Measurements from ENCODE around the gene PTGER1. TPM values are rescaled to one million over a fixed set of nuclear protein-coding genes. Genes with fewer than 3 reads are reported as not detected.
A peak's percentile ranks its signal among the peaks of the same experiment; 100 is the strongest.

Gene PTGER1
- total and polyA plus RNA-seq, 2 of the 13 experiments (the other 11 are each of a cell fraction or from before 2014, with no cell fraction given) = 0.13 TPM; not detected in 1

- intact Hi-C loops (cut with micrococcal nuclease; ENCODE audit: unreplicated experiment) (no loop called here), in situ Hi-C loops (cut with HindIII; ENCODE audit: extremely low pct_ligation_motif_present, low pct_unique_long_range_greater_than_20kb) (no loop called here)
- CTCF ChIA-PET (ENCODE audit: low intra/inter-chr PET ratio, low total read pairs) = no interaction called here
- Histone ChIP-seq H3K27me3 (ENCODE audit: control insufficient read depth in 1 of 2, insufficient read depth in 2 of 2, low read length in 2 of 2) (no peaks in the 10 kb centered on the region; a peak in 1 of 5 replicates), H2AFZ (ENCODE audit: low read length) (no peak overlapping the region), H3K9me3 (ENCODE audit: low read length) (no peaks in the 10 kb centered on the region), H3K9ac (ENCODE audit: insufficient read depth, low read depth, low read length) (no peak overlapping the region), H3K4me3 (replicated peaks in 1 of 3; ENCODE audit: insufficient read depth in 1 of 3, low read depth in 2 of 3, low read length in 3 of 3) (no peak overlapping the region), H3K36me3 (replicated peaks in 1 of 2; ENCODE audit: control insufficient read depth in 1 of 2, insufficient read depth in 2 of 2, low read length in 2 of 2) (peaks cover 0 to 2% of the 10 kb centered on the region in 2 experiments), H3K79me2 (ENCODE audit: insufficient read depth, low read length) (no peaks in the 10 kb centered on the region), H4K20me1 (ENCODE audit: insufficient read depth, low read length) (no peaks in the 10 kb centered on the region), H3K4me1 (ENCODE audit: insufficient read depth, low read length) (peaks cover 20% of the 10 kb centered on the region), H3K4me2 (ENCODE audit: low read depth, low read length) (0 out of 2 replicates have a peak overlapping the region, but pooled peaks have one; percentile 42), H3K27ac (ENCODE audit: extremely low read length, insufficient read depth, low read length) (no peak overlapping the region)
- POLR2A ChIA-PET = interaction anchor here (1.0 kb wide), 1 partner anchor 47 kb away, joined by 3 read pairs; the partner anchor contains the start of gene DNAJB1
- no peak for DNase-seq (ENCODE audit: low spot score)
- 91% methylated on average over 44 of the region's 46 CpGs for WGBS (ENCODE audit: low lambda C conversion rate)
- ATAC-seq = no peak
- peak; percentile 48; the same call in 1 of the 2 replicates for TF ChIP-seq PCBP1 (IDR thresholded peaks at IDR 0.05; ENCODE audit: borderline replicate concordance, low read depth, low read length)
- TF ChIP-seq, protein P1, sequence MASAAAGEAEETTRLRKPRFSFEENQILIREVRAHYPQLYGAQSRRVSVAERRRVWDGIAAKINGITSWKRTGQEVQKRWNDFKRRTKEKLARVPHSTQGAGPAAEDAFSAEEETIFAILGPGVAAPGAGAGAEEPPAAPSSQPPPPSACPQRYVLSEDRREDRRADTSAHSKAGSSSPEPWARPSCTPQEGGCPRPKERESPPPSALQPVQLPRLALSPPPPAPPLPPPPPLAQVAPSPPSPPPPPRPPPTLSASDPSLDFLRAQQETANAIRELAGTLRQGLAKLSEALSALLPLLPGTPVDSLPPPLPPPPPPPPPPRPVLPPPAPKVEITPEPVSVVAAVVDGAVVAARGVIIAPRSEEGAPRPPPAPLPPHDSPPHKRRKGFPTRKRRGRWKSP (CRISPR knock-in tag; IDR thresholded peaks at IDR 0.05) = no peak
- FAIRE-seq = no peak
- BruUV-seq (replicated peaks) = no TSS peak
Observed at GRCh38 chr19:14471436-14472187, 3.5 kb downstream of the PTGER1 start.

GRCh38 chr19:14470031-14470876, 4.9 kb downstream of the PTGER1 start:
- Histone ChIP-seq H3K4me2 (ENCODE audit: low read depth, low read length) (no peak overlapping the region), H3K9me3 (ENCODE audit: low read length) (no peaks in the 10 kb centered on the region), H3K4me3 (replicated peaks in 1 of 3; ENCODE audit: insufficient read depth in 1 of 3, low read depth in 2 of 3, low read length in 3 of 3) (no peak overlapping the region), H2AFZ (ENCODE audit: low read length) (no peak overlapping the region), H4K20me1 (ENCODE audit: insufficient read depth, low read length) (no peaks in the 10 kb centered on the region), H3K27ac (ENCODE audit: extremely low read length, insufficient read depth, low read length) (no peak overlapping the region), H3K9ac (ENCODE audit: insufficient read depth, low read depth, low read length) (no peak overlapping the region), H3K27me3 (ENCODE audit: control insufficient read depth in 1 of 2, insufficient read depth in 2 of 2, low read length in 2 of 2) (no peaks in the 10 kb centered on the region; a peak in 1 of 5 replicates), H3K4me1 (ENCODE audit: insufficient read depth, low read length) (peaks cover 15% of the 10 kb centered on the region), H3K79me2 (ENCODE audit: insufficient read depth, low read length) (no peaks in the 10 kb centered on the region), H3K36me3 (replicated peaks in 1 of 2; ENCODE audit: control insufficient read depth in 1 of 2, insufficient read depth in 2 of 2, low read length in 2 of 2) (peaks cover 0 to 2% of the 10 kb centered on the region in 2 experiments)
- DNase-seq (ENCODE audit: low spot score) (no peak), ATAC-seq (no peak), FAIRE-seq (no peak)
- ChIA-PET POLR2A (no interaction called here), CTCF (ENCODE audit: low intra/inter-chr PET ratio, low total read pairs) (no interaction called here)
- 97% methylated on average over 27 of the region's 32 CpGs for WGBS (ENCODE audit: low lambda C conversion rate)
- TF ChIP-seq TBL1XR1 (IDR thresholded peaks at IDR 0.05; ENCODE audit: borderline replicate concordance, low read length, partially characterized antibody) (no peak), ZFP82 (CRISPR knock-in tag; IDR thresholded peaks at IDR 0.05; ENCODE audit: borderline replicate concordance) (no peak), FLYWCH1 (CRISPR knock-in tag; IDR thresholded peaks at IDR 0.05) (no peak), ZNF629 (CRISPR knock-in tag; conservative IDR thresholded peaks at IDR 0.05) (peak; percentile 70)
- TF ChIP-seq, protein P2, sequence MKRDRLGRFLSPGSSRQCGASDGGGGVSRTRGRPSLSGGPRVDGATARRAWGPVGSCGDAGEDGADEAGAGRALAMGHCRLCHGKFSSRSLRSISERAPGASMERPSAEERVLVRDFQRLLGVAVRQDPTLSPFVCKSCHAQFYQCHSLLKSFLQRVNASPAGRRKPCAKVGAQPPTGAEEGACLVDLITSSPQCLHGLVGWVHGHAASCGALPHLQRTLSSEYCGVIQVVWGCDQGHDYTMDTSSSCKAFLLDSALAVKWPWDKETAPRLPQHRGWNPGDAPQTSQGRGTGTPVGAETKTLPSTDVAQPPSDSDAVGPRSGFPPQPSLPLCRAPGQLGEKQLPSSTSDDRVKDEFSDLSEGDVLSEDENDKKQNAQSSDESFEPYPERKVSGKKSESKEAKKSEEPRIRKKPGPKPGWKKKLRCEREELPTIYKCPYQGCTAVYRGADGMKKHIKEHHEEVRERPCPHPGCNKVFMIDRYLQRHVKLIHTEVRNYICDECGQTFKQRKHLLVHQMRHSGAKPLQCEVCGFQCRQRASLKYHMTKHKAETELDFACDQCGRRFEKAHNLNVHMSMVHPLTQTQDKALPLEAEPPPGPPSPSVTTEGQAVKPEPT (CRISPR knock-in tag; IDR thresholded peaks at IDR 0.05; ENCODE audit: low read depth) = no peak
- TSS peak; percentile 40 for BruUV-seq (replicated peaks)
- in situ Hi-C loops (cut with HindIII; ENCODE audit: extremely low pct_ligation_motif_present, low pct_unique_long_range_greater_than_20kb) (no loop called here), intact Hi-C loops (cut with micrococcal nuclease; ENCODE audit: unreplicated experiment) (no loop called here)
